AG09319 (cell line): Measurements from ENCODE around the gene CFAP68.
"Not testable (repeated sequence)": the region's sequence is repeated elsewhere in the genome, so short reads cannot be mapped to it uniquely, and the experiment has no call there.

Experiments
- DNase-seq: peaks from one replicate; pipeline ENCODE4 v3.0.0-alpha.2; 2010; ENCODE audit warnings: low read depth; ENCODE audit errors: extremely low read depth
- CTCF ChIP-seq: IDR thresholded peaks from 2 replicates; pipeline ENCODE4 v1.5.1; 2011; ENCODE audit warnings: low read depth, mild to moderate bottlenecking, inconsistent platforms, low read length, moderate library complexity

CFAP68 gene

GRCh38 chr11:111925953-111926352 lies 46.6 kb downstream of the CFAP68 start:
- DNase-seq, result no peak
- TF ChIP-seq CTCF, result no peak

- peak; percentile 94 for DNase-seq
- TF ChIP-seq CTCF, result no peak; the same call in 1 of the 2 replicates
These were observed 47.4 kb downstream of the CFAP68 start for GRCh38 chr11:111926505-111927391.

GRCh38 chr11:111930472-111930871 lies 51.1 kb downstream of the CFAP68 start:
- no peak for DNase-seq
- no peak for TF ChIP-seq CTCF

- TF ChIP-seq CTCF, result no peak
- DNase-seq, result no peak
These were observed 53.2 kb downstream of the CFAP68 start for GRCh38 chr11:111932611-111932950.

GRCh38 chr11:111933176-111933575 lies 53.8 kb downstream of the CFAP68 start:
- not testable (repeated sequence) for DNase-seq

GRCh38 chr11:111933872-111934271 lies 54.5 kb downstream of the CFAP68 start:
- TF ChIP-seq CTCF, result no peak
- DNase-seq, result no peak

- DNase-seq, result no peak
- no peak for TF ChIP-seq CTCF
These were observed 55.0 kb downstream of the CFAP68 start for GRCh38 chr11:111934306-111934705.
